Measurements from ENCODE around the gene TRIM41. TPM values are rescaled to one million over a fixed set of nuclear protein-coding genes. Genes with fewer than 3 reads are reported as not detected.
A peak's percentile ranks its signal among the peaks of the same experiment; 100 is the strongest.

The TRIM41 gene
- polyA plus RNA-seq, 1 of the 3 experiments (the other 2 are of a cell fraction), result 35.9 TPM

DNA sequence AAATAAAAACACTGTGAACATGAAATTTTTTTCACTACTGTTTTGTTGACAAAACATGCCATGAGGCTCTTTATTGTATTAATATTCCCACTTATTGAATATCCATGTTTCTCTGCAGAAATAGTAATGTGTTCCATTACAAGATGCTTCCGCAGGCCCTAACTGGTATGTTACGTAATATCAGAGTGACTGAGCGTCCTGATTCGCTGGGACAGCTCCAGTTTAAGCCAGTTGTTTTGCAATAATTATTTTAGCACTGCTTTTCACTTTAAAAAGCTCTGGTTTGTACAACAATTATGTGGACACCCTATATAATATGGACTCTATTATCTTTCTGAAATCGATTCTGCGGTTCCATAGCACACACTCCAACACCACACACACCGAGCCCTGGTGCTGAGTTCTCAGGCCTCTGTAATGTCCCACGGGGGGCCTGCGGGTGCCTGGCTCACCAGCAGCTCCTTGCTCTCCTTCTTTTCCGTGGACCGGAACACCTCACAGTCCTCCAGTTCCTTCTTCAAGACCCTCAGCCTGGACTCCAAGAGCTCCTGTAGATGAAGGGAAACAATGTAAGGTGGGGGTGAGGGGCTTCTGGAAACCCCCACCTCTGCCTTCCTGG lies 19.9 kb upstream of the TRIM41 start:
- Histone ChIP-seq H3K27ac (ENCODE audit: low read depth in 2 of 2, low read length in 1 of 2) (no peak overlapping the region), H4K20me1 (ENCODE audit: insufficient read depth) (no peaks in the 10 kb centered on the region; the same call in 1 of the 2 replicates), H3K27me3 (ENCODE audit: insufficient read depth) (no peaks in the 10 kb centered on the region), H3K4me3 (ENCODE audit: low read depth in 2 of 2, low read length in 1 of 2) (no peak overlapping the region), H3K9me2 (no peaks in the 10 kb centered on the region), H3K79me2 (ENCODE audit: insufficient read depth) (no peaks in the 10 kb centered on the region), H2AFZ (ENCODE audit: low read depth) (no peak overlapping the region), H3K9me3 (no peaks in the 10 kb centered on the region), H3F3A (replicated peaks; ENCODE audit: insufficient read depth) (peaks cover 26% of the 10 kb centered on the region), H3K36me3 (replicated peaks in 1 of 2; ENCODE audit: control insufficient read depth in 1 of 2, insufficient read depth in 2 of 2, low read length in 1 of 2) (no peaks in the 10 kb centered on the region), H3K4me2 (0 out of 2 replicates have a peak overlapping the region, but pooled peaks have one; percentile 80), H3K4me1 (ENCODE audit: control insufficient read depth in 1 of 2, insufficient read depth in 2 of 2, low read depth in 1 of 2, low read length in 1 of 2) (peaks cover 0 to 21% of the 10 kb centered on the region in 2 experiments; a peak in 1 of 4 replicates), H3K9ac (no peak overlapping the region)
- WGBS (ENCODE audit: low lambda C conversion rate), result 85% methylated on average over 11 of the region's 11 CpGs
- TF ChIP-seq GABPA (IDR thresholded peaks at IDR 0.05; ENCODE audit: low read depth) (no peak), SMC3 (IDR thresholded peaks at IDR 0.05; ENCODE audit: low read depth, low read length) (no peak), NFIC (IDR thresholded peaks at IDR 0.05; ENCODE audit: borderline replicate concordance) (no peak), FOXM1 (IDR thresholded peaks at IDR 0.05; ENCODE audit: low read depth) (no peak), TAF1 (IDR thresholded peaks at IDR 0.05; ENCODE audit: borderline replicate concordance, low read depth, low read length) (no peak), EZH2phosphoT487 (IDR thresholded peaks at IDR 0.05; ENCODE audit: borderline replicate concordance, low read depth) (no peak), YY1 (IDR thresholded peaks at IDR 0.05; ENCODE audit: low read depth) (no peak), MEF2A (IDR thresholded peaks at IDR 0.05; ENCODE audit: borderline replicate concordance, low read depth) (no peak), RAD21 (IDR thresholded peaks at IDR 0.05; ENCODE audit: low read length) (no peak), EP300 (IDR thresholded peaks at IDR 0.05; ENCODE audit: borderline replicate concordance in 1 of 2, low read depth in 1 of 2, low read length in 1 of 2) (no peak)
- TF ChIP-seq, protein P1, sequence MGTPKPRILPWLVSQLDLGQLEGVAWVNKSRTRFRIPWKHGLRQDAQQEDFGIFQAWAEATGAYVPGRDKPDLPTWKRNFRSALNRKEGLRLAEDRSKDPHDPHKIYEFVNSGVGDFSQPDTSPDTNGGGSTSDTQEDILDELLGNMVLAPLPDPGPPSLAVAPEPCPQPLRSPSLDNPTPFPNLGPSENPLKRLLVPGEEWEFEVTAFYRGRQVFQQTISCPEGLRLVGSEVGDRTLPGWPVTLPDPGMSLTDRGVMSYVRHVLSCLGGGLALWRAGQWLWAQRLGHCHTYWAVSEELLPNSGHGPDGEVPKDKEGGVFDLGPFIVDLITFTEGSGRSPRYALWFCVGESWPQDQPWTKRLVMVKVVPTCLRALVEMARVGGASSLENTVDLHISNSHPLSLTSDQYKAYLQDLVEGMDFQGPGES (IDR thresholded peaks at IDR 0.05; ENCODE audit: low read depth, low read length), result no peak
- TF ChIP-seq, protein P2, sequence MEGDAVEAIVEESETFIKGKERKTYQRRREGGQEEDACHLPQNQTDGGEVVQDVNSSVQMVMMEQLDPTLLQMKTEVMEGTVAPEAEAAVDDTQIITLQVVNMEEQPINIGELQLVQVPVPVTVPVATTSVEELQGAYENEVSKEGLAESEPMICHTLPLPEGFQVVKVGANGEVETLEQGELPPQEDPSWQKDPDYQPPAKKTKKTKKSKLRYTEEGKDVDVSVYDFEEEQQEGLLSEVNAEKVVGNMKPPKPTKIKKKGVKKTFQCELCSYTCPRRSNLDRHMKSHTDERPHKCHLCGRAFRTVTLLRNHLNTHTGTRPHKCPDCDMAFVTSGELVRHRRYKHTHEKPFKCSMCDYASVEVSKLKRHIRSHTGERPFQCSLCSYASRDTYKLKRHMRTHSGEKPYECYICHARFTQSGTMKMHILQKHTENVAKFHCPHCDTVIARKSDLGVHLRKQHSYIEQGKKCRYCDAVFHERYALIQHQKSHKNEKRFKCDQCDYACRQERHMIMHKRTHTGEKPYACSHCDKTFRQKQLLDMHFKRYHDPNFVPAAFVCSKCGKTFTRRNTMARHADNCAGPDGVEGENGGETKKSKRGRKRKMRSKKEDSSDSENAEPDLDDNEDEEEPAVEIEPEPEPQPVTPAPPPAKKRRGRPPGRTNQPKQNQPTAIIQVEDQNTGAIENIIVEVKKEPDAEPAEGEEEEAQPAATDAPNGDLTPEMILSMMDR (IDR thresholded peaks at IDR 0.05), result no peak
- DNase-seq, result no peak
- POLR2A ChIA-PET, result interaction anchor here (0.7 kb wide), 1 partner anchor 58 kb away, joined by 3 read pairs; the partner anchor contains the start of gene TRIM52
- CTCF ChIA-PET, result interaction anchor here (1.3 to 6.5 kb wide), 4 partner anchors 8 to 21 kb away, joined by 3 to 72 read pairs (median 10); no protein-coding TSS in a partner anchor

- H3K36me3 ChIP-seq (replicated peaks in 1 of 2; ENCODE audit: control insufficient read depth in 1 of 2, insufficient read depth in 2 of 2, low read length in 1 of 2), result no peaks in the 10 kb centered on the region
- 6% methylated on average over 7 of the region's 17 CpGs for whole genome bisulfite sequencing (ENCODE audit: low lambda C conversion rate)
- peaks cover 0 to 21% of the 10 kb centered on the region in 2 experiments; a peak in 1 of 4 replicates for H3K4me1 ChIP-seq (ENCODE audit: control insufficient read depth in 1 of 2, insufficient read depth in 2 of 2, low read depth in 1 of 2, low read length in 1 of 2)
- no peak overlapping the region for H3K27ac ChIP-seq (ENCODE audit: low read depth in 2 of 2, low read length in 1 of 2)
- peaks cover 27% of the 10 kb centered on the region for H3F3A ChIP-seq (replicated peaks; ENCODE audit: insufficient read depth)
- H4K20me1 ChIP-seq (ENCODE audit: insufficient read depth), result no peaks in the 10 kb centered on the region; the same call in 1 of the 2 replicates
- TF ChIP-seq, protein P3, sequence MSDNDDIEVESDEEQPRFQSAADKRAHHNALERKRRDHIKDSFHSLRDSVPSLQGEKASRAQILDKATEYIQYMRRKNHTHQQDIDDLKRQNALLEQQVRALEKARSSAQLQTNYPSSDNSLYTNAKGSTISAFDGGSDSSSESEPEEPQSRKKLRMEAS (IDR thresholded peaks at IDR 0.05; ENCODE audit: low read depth), result no peak
- TF ChIP-seq MXI1 (IDR thresholded peaks at IDR 0.05; ENCODE audit: low read depth, low read length) (no peak), RAD21 (IDR thresholded peaks at IDR 0.05; ENCODE audit: low read length) (no peak)
- H2AFZ ChIP-seq (ENCODE audit: low read depth), result peak overlapping the region; percentile 83
- CTCF ChIA-PET, result interaction anchor here (1.3 to 6.5 kb wide), 4 partner anchors 9 to 21 kb away, joined by 3 to 72 read pairs (median 10); no protein-coding TSS in a partner anchor
- no peaks in the 10 kb centered on the region for H3K9me2 ChIP-seq
- H3K27me3 ChIP-seq (ENCODE audit: insufficient read depth), result no peaks in the 10 kb centered on the region
- POLR2A ChIA-PET, result interaction anchor here (0.7 kb wide), 1 partner anchor 57 kb away, joined by 3 read pairs; the partner anchor contains the start of gene TRIM52
- H3K79me2 ChIP-seq (ENCODE audit: insufficient read depth), result no peaks in the 10 kb centered on the region
- H3K4me3 ChIP-seq (ENCODE audit: low read depth in 2 of 2, low read length in 1 of 2), result peak overlapping the region; percentile 52 to 71
- H3K4me2 ChIP-seq, result peak overlapping the region; percentile 80
- no peak for DNase-seq
- peak overlapping the region; percentile 36; the same call in 1 of the 2 replicates for H3K9ac ChIP-seq
- H3K9me3 ChIP-seq, result no peaks in the 10 kb centered on the region
Measured at GRCh38 chr5:181203777-181204112, 19.3 kb upstream of the TRIM41 start.
